ENCODE data around the gene PAX2. TPM values are rescaled to one million over a fixed set of nuclear protein-coding genes. Genes with fewer than 3 reads are reported as not detected.

The PAX2 gene
- total RNA-seq, 1 donor from 2014 or later, result 17.4 TPM

DNA sequence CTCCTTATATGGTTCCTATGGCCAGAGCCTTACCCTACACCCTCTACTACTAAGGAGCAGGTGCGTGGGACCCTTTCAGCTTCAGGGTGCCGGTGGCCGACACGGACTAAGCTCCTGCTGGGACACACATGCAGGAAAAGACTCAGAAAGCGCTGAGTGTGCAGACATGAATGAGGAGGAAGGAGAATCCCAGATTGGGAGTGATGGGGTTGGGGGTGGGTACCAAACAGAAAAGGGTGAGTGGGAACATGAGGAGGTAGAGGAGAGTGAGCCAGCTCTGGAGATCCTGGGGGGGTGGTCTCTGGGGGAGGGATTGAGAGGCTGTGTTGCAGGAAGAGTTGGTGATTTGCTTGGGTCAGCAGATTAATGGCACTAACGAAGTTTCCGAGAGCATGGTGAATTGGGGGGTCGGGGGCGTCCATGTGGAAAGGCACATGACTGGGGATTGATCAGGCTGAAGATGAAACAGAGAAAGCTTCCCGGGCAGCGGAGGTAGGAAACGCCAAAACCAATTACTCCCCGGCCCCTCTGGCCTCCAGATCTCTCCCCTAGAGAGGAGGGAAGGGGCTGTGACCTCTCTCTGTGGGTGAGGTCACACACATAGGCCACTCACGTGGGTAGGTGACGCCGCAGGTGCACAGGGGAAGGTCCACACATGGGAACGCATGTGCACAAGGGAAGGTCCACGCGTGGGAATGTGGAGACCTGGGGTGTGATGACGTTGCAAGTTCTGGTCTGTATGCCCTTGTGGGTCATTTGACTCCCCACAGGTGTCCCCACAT, 129.5 kb downstream of the PAX2 start:
- DNase-seq (ENCODE audit: low spot score), result no peak
- H3K36me3 Mint-ChIP-seq (ENCODE audit: low read depth, unreplicated experiment), result no peaks in the 10 kb centered on the region
- TF ChIP-seq, protein P1, sequence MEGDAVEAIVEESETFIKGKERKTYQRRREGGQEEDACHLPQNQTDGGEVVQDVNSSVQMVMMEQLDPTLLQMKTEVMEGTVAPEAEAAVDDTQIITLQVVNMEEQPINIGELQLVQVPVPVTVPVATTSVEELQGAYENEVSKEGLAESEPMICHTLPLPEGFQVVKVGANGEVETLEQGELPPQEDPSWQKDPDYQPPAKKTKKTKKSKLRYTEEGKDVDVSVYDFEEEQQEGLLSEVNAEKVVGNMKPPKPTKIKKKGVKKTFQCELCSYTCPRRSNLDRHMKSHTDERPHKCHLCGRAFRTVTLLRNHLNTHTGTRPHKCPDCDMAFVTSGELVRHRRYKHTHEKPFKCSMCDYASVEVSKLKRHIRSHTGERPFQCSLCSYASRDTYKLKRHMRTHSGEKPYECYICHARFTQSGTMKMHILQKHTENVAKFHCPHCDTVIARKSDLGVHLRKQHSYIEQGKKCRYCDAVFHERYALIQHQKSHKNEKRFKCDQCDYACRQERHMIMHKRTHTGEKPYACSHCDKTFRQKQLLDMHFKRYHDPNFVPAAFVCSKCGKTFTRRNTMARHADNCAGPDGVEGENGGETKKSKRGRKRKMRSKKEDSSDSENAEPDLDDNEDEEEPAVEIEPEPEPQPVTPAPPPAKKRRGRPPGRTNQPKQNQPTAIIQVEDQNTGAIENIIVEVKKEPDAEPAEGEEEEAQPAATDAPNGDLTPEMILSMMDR (IDR thresholded peaks at IDR 0.05; ENCODE audit: unreplicated experiment), result no peak
- no peaks in the 10 kb centered on the region for H3K9me3 Mint-ChIP-seq (ENCODE audit: unreplicated experiment)
- peaks cover 14% of the 10 kb centered on the region for H3K4me1 Mint-ChIP-seq (ENCODE audit: unreplicated experiment)
- no peak overlapping the region for H3K27ac Mint-ChIP-seq (ENCODE audit: unreplicated experiment)
- H3K27me3 Mint-ChIP-seq (ENCODE audit: unreplicated experiment), result peaks cover 3% of the 10 kb centered on the region
- H3K4me3 Mint-ChIP-seq (ENCODE audit: unreplicated experiment), result no peak overlapping the region

DNA sequence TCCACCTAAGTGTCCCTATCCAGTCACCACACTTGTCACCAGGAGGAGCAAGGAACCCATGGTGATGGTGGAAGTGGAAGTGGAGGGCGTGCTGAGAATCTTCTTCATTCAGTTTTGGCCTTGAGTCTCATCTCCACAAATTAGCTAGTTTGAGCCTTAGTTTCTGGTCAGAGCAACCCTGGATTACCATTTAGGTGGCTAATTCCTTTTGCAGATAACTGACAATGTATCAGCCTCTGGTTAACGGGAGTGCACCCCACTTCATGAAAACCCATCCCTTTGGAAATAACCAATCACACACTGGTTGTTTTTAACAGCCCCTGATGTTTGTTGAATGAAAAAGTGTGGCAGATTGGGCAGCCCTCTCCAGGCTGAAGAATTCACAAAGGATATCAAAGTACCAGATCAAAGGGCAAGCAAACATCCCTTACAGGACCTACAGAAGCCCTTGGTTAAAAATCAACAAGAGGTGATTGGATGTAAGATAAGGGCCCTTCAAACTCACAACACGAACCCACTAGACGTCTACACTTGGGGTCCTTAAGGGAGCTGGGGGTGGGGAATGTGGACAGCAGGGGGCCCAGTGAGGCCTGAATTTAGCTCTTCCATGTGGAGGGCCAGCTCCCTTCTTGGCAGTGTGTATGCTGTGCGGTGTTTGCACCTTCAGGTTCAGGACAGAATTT, 130.2 kb downstream of the PAX2 start:
- no peaks in the 10 kb centered on the region for H3K36me3 Mint-ChIP-seq (ENCODE audit: low read depth, unreplicated experiment)
- no peak overlapping the region for H3K4me3 Mint-ChIP-seq (ENCODE audit: unreplicated experiment)
- peaks cover 14% of the 10 kb centered on the region for H3K4me1 Mint-ChIP-seq (ENCODE audit: unreplicated experiment)
- TF ChIP-seq, protein P1 (IDR thresholded peaks at IDR 0.05; ENCODE audit: unreplicated experiment), result no peak
- no peak overlapping the region for H3K27ac Mint-ChIP-seq (ENCODE audit: unreplicated experiment)
- H3K9me3 Mint-ChIP-seq (ENCODE audit: unreplicated experiment), result no peaks in the 10 kb centered on the region
- peaks cover 1% of the 10 kb centered on the region for H3K27me3 Mint-ChIP-seq (ENCODE audit: unreplicated experiment)
- DNase-seq (ENCODE audit: low spot score), result no peak

- Mint-ChIP-seq H3K4me3 (ENCODE audit: unreplicated experiment) (no peak overlapping the region), H3K27me3 (ENCODE audit: unreplicated experiment) (peaks cover 1% of the 10 kb centered on the region), H3K4me1 (ENCODE audit: unreplicated experiment) (peaks cover 17% of the 10 kb centered on the region), H3K36me3 (ENCODE audit: low read depth, unreplicated experiment) (no peaks in the 10 kb centered on the region), H3K9me3 (ENCODE audit: unreplicated experiment) (no peaks in the 10 kb centered on the region), H3K27ac (ENCODE audit: unreplicated experiment) (no peak overlapping the region)
- TF ChIP-seq, protein P1 (IDR thresholded peaks at IDR 0.05; ENCODE audit: unreplicated experiment), result no peak
- no peak for DNase-seq (ENCODE audit: low spot score)
Observed at GRCh38 chr10:100876585-100877460, 131.4 kb downstream of the PAX2 start.

- H3K27me3 Mint-ChIP-seq (ENCODE audit: unreplicated experiment), result peaks cover 1% of the 10 kb centered on the region
- peaks cover 17% of the 10 kb centered on the region for H3K4me1 Mint-ChIP-seq (ENCODE audit: unreplicated experiment)
- DNase-seq (ENCODE audit: low spot score), result no peak
- TF ChIP-seq, protein P1 (IDR thresholded peaks at IDR 0.05; ENCODE audit: unreplicated experiment), result no peak
- no peaks in the 10 kb centered on the region for H3K36me3 Mint-ChIP-seq (ENCODE audit: low read depth, unreplicated experiment)
- no peak overlapping the region for H3K4me3 Mint-ChIP-seq (ENCODE audit: unreplicated experiment)
- no peaks in the 10 kb centered on the region for H3K9me3 Mint-ChIP-seq (ENCODE audit: unreplicated experiment)
- H3K27ac Mint-ChIP-seq (ENCODE audit: unreplicated experiment), result no peak overlapping the region
Observed at GRCh38 chr10:100877461-100877850, 132.1 kb downstream of the PAX2 start.
